GF-D8 (cell line): ENCODE data around the gene KLHL35.

ENCODE experiments used
- DNase-seq: peaks from one replicate; lab custom pipeline; 2025; lab: John Stamatoyannopoulos, UW

KLHL35 gene

GRCh38 chr11:75469785-75470405, 36.9 kb upstream of the KLHL35 start:
- no peak for DNase-seq

GRCh38 chr11:75468534-75469340, 35.7 kb upstream of the KLHL35 start:
- DNase-seq: no peak

- DNase-seq: no peak
Observed at GRCh38 chr11:75467881-75468280, 34.9 kb upstream of the KLHL35 start.

- DNase-seq: no peak
Observed at GRCh38 chr11:75467311-75467710, 34.3 kb upstream of the KLHL35 start.

GRCh38 chr11:75465701-75466531, 32.9 kb upstream of the KLHL35 start:
- no peak for DNase-seq

- DNase-seq: no peak
Observed at GRCh38 chr11:75463106-75463774, 30.2 kb upstream of the KLHL35 start.

- DNase-seq: no peak
Observed at GRCh38 chr11:75462117-75462653, 29.2 kb upstream of the KLHL35 start.

- no peak for DNase-seq
Observed at GRCh38 chr11:75461151-75461550, 28.1 kb upstream of the KLHL35 start.

- DNase-seq: no peak
Observed at GRCh38 chr11:75456596-75457183, 23.7 kb upstream of the KLHL35 start.

GRCh38 chr11:75454987-75455386, 22.0 kb upstream of the KLHL35 start:
- no peak for DNase-seq

- no peak for DNase-seq
Observed at GRCh38 chr11:75453916-75454655, 21.1 kb upstream of the KLHL35 start.

- no peak for DNase-seq
Observed at GRCh38 chr11:75450826-75451821, 18.1 kb upstream of the KLHL35 start.

GRCh38 chr11:75450236-75450635, 17.2 kb upstream of the KLHL35 start:
- no peak for DNase-seq

- no peak for DNase-seq
Observed at GRCh38 chr11:75449776-75450175, 16.8 kb upstream of the KLHL35 start.

- DNase-seq: no peak
Observed at GRCh38 chr11:75449271-75449670, 16.3 kb upstream of the KLHL35 start.

- no peak for DNase-seq
Observed at GRCh38 chr11:75447415-75447814, 14.4 kb upstream of the KLHL35 start.

GRCh38 chr11:75445315-75445953, 12.4 kb upstream of the KLHL35 start:
- DNase-seq: no peak

GRCh38 chr11:75443043-75443442, 10.0 kb upstream of the KLHL35 start:
- DNase-seq: no peak
